ENCODE data around the gene SCP2.

SCP2 gene

GRCh38 chr1:52916241-52916975 is 10.7 kb upstream of the SCP2 start:
- H3K27ac ChIP-seq (ENCODE audit: low read length): no peak overlapping the region
- no peak overlapping the region for H3K4me3 ChIP-seq (ENCODE audit: low read length in 2 of 2)
- H3K27me3 ChIP-seq (ENCODE audit: control insufficient read depth in 1 of 2, insufficient read depth in 2 of 2, low read length in 2 of 2): no peaks in the 10 kb centered on the region
- H3K9ac ChIP-seq (ENCODE audit: low read length in 2 of 2): no peak overlapping the region
- H3K9me3 ChIP-seq (ENCODE audit: control insufficient read depth in 2 of 2, low read length in 2 of 2): no peaks in the 10 kb centered on the region
- H3K4me1 ChIP-seq (ENCODE audit: control insufficient read depth, insufficient read depth, low read length): peaks cover 24% of the 10 kb centered on the region
- peaks cover 0 to under 1% of the 10 kb centered on the region in 2 donors for H3K36me3 ChIP-seq (ENCODE audit: control insufficient read depth in 2 of 2, insufficient read depth in 2 of 2, low read length in 2 of 2)

- no peaks in the 10 kb centered on the region for H3K9me3 ChIP-seq (ENCODE audit: control insufficient read depth in 2 of 2, low read length in 2 of 2)
- H3K27ac ChIP-seq (ENCODE audit: low read length): no peak overlapping the region
- H3K27me3 ChIP-seq (ENCODE audit: control insufficient read depth in 1 of 2, insufficient read depth in 2 of 2, low read length in 2 of 2): no peaks in the 10 kb centered on the region
- peak overlapping the region in 1 of 2 donors; percentile 21 for H3K9ac ChIP-seq (ENCODE audit: low read length in 2 of 2)
- no peaks in the 10 kb centered on the region for H3K36me3 ChIP-seq (ENCODE audit: control insufficient read depth in 2 of 2, insufficient read depth in 2 of 2, low read length in 2 of 2)
- peaks cover 28% of the 10 kb centered on the region for H3K4me1 ChIP-seq (ENCODE audit: control insufficient read depth, insufficient read depth, low read length)
- no peak overlapping the region for H3K4me3 ChIP-seq (ENCODE audit: low read length in 2 of 2)
These were observed 9.9 kb upstream of the SCP2 start for GRCh38 chr1:52917156-52917555.

GRCh38 chr1:52917581-52917980 is 9.5 kb upstream of the SCP2 start:
- no peak overlapping the region for H3K4me3 ChIP-seq (ENCODE audit: low read length in 2 of 2)
- no peaks in the 10 kb centered on the region for H3K9me3 ChIP-seq (ENCODE audit: control insufficient read depth in 2 of 2, low read length in 2 of 2)
- H3K9ac ChIP-seq (ENCODE audit: low read length in 2 of 2): peak overlapping the region in 1 of 2 donors; percentile 21
- H3K27ac ChIP-seq (ENCODE audit: low read length): no peak overlapping the region
- H3K36me3 ChIP-seq (ENCODE audit: control insufficient read depth in 2 of 2, insufficient read depth in 2 of 2, low read length in 2 of 2): no peaks in the 10 kb centered on the region
- peaks cover 28% of the 10 kb centered on the region for H3K4me1 ChIP-seq (ENCODE audit: control insufficient read depth, insufficient read depth, low read length)
- H3K27me3 ChIP-seq (ENCODE audit: control insufficient read depth in 1 of 2, insufficient read depth in 2 of 2, low read length in 2 of 2): no peaks in the 10 kb centered on the region

- H3K4me3 ChIP-seq (ENCODE audit: low read length in 2 of 2): no peak overlapping the region
- H3K36me3 ChIP-seq (ENCODE audit: control insufficient read depth in 2 of 2, insufficient read depth in 2 of 2, low read length in 2 of 2): no peaks in the 10 kb centered on the region
- no peaks in the 10 kb centered on the region for H3K27me3 ChIP-seq (ENCODE audit: control insufficient read depth in 1 of 2, insufficient read depth in 2 of 2, low read length in 2 of 2)
- H3K4me1 ChIP-seq (ENCODE audit: control insufficient read depth, insufficient read depth, low read length): peaks cover 28% of the 10 kb centered on the region
- H3K9me3 ChIP-seq (ENCODE audit: control insufficient read depth in 2 of 2, low read length in 2 of 2): no peaks in the 10 kb centered on the region
- no peak overlapping the region for H3K27ac ChIP-seq (ENCODE audit: low read length)
- no peak overlapping the region for H3K9ac ChIP-seq (ENCODE audit: low read length in 2 of 2)
These were observed 8.9 kb upstream of the SCP2 start for GRCh38 chr1:52918201-52918600.

GRCh38 chr1:52919051-52919722 is 7.9 kb upstream of the SCP2 start:
- Histone ChIP-seq H3K4me3 (ENCODE audit: low read length in 2 of 2) (no peak overlapping the region), H3K36me3 (ENCODE audit: control insufficient read depth in 2 of 2, insufficient read depth in 2 of 2, low read length in 2 of 2) (no peaks in the 10 kb centered on the region), H3K4me1 (ENCODE audit: control insufficient read depth, insufficient read depth, low read length) (peaks cover 27% of the 10 kb centered on the region), H3K27ac (ENCODE audit: low read length) (peak overlapping the region; percentile 37), H3K9ac (ENCODE audit: low read length in 2 of 2) (no peak overlapping the region), H3K9me3 (ENCODE audit: control insufficient read depth in 2 of 2, low read length in 2 of 2) (no peaks in the 10 kb centered on the region), H3K27me3 (ENCODE audit: control insufficient read depth in 1 of 2, insufficient read depth in 2 of 2, low read length in 2 of 2) (no peaks in the 10 kb centered on the region)

- H3K27ac ChIP-seq (ENCODE audit: low read length): peak overlapping the region; percentile 83
- H3K36me3 ChIP-seq (ENCODE audit: control insufficient read depth in 2 of 2, insufficient read depth in 2 of 2, low read length in 2 of 2): no peaks in the 10 kb centered on the region
- peak overlapping the region in 1 of 2 donors; percentile 87 for H3K4me3 ChIP-seq (ENCODE audit: low read length in 2 of 2)
- H3K4me1 ChIP-seq (ENCODE audit: control insufficient read depth, insufficient read depth, low read length): peaks cover 20% of the 10 kb centered on the region
- no peak overlapping the region for H3K9ac ChIP-seq (ENCODE audit: low read length in 2 of 2)
- H3K9me3 ChIP-seq (ENCODE audit: control insufficient read depth in 2 of 2, low read length in 2 of 2): no peaks in the 10 kb centered on the region
- H3K27me3 ChIP-seq (ENCODE audit: control insufficient read depth in 1 of 2, insufficient read depth in 2 of 2, low read length in 2 of 2): no peaks in the 10 kb centered on the region
These were observed 7.2 kb upstream of the SCP2 start for GRCh38 chr1:52919723-52920483.

- H3K4me3 ChIP-seq (ENCODE audit: low read length in 2 of 2): peak overlapping the region; percentile 78 to 87
- H3K4me1 ChIP-seq (ENCODE audit: control insufficient read depth, insufficient read depth, low read length): peaks cover 15% of the 10 kb centered on the region
- H3K36me3 ChIP-seq (ENCODE audit: control insufficient read depth in 2 of 2, insufficient read depth in 2 of 2, low read length in 2 of 2): no peaks in the 10 kb centered on the region
- no peaks in the 10 kb centered on the region for H3K9me3 ChIP-seq (ENCODE audit: control insufficient read depth in 2 of 2, low read length in 2 of 2)
- peak overlapping the region; percentile 83 for H3K27ac ChIP-seq (ENCODE audit: low read length)
- H3K9ac ChIP-seq (ENCODE audit: low read length in 2 of 2): peak overlapping the region; percentile 79 to 81
- no peaks in the 10 kb centered on the region for H3K27me3 ChIP-seq (ENCODE audit: control insufficient read depth in 1 of 2, insufficient read depth in 2 of 2, low read length in 2 of 2)
These were observed 6.2 kb upstream of the SCP2 start for GRCh38 chr1:52920791-52921291.

- Histone ChIP-seq H3K27ac (ENCODE audit: low read length) (no peak overlapping the region), H3K4me3 (ENCODE audit: low read length in 2 of 2) (peak overlapping the region in 1 of 2 donors; percentile 41), H3K9ac (ENCODE audit: low read length in 2 of 2) (no peak overlapping the region)
These were observed 1.5 kb upstream of the SCP2 start for GRCh38 chr1:52925571-52926005.

GRCh38 chr1:52926864-52927211 is 238 bp upstream of the SCP2 start:
- Histone ChIP-seq H3K9me3 (ENCODE audit: control insufficient read depth in 2 of 2, low read length in 2 of 2) (no peaks in the 10 kb centered on the region), H3K4me3 (ENCODE audit: low read length in 2 of 2) (peak overlapping the region; percentile 89 to 91), H3K36me3 (ENCODE audit: control insufficient read depth in 2 of 2, insufficient read depth in 2 of 2, low read length in 2 of 2) (no peaks in the 10 kb centered on the region), H3K27me3 (ENCODE audit: control insufficient read depth in 1 of 2, insufficient read depth in 2 of 2, low read length in 2 of 2) (no peaks in the 10 kb centered on the region), H3K4me1 (ENCODE audit: control insufficient read depth, insufficient read depth, low read length) (peaks cover 21% of the 10 kb centered on the region), H3K9ac (ENCODE audit: low read length in 2 of 2) (peak overlapping the region; percentile 82 to 85), H3K27ac (ENCODE audit: low read length) (peak overlapping the region; percentile 75)

More at GRCh38 chr1:52925571-52926005, 1.5 kb upstream of the SCP2 start:
- H3K9me3 ChIP-seq (ENCODE audit: control insufficient read depth in 2 of 2, low read length in 2 of 2): no peaks in the 10 kb centered on the region
- no peaks in the 10 kb centered on the region for H3K36me3 ChIP-seq (ENCODE audit: control insufficient read depth in 2 of 2, insufficient read depth in 2 of 2, low read length in 2 of 2)
- H3K27me3 ChIP-seq (ENCODE audit: control insufficient read depth in 1 of 2, insufficient read depth in 2 of 2, low read length in 2 of 2): no peaks in the 10 kb centered on the region
- H3K4me1 ChIP-seq (ENCODE audit: control insufficient read depth, insufficient read depth, low read length): peaks cover 27% of the 10 kb centered on the region

- H3K9me3 ChIP-seq (ENCODE audit: control insufficient read depth in 2 of 2, low read length in 2 of 2): no peaks in the 10 kb centered on the region
- no peaks in the 10 kb centered on the region for H3K36me3 ChIP-seq (ENCODE audit: control insufficient read depth in 2 of 2, insufficient read depth in 2 of 2, low read length in 2 of 2)
- H3K27me3 ChIP-seq (ENCODE audit: control insufficient read depth in 1 of 2, insufficient read depth in 2 of 2, low read length in 2 of 2): no peaks in the 10 kb centered on the region
- H3K4me1 ChIP-seq (ENCODE audit: control insufficient read depth, insufficient read depth, low read length): peaks cover 21% of the 10 kb centered on the region
- peak overlapping the region; percentile 75 for H3K27ac ChIP-seq (ENCODE audit: low read length)
- peak overlapping the region; percentile 82 to 91 for H3K9ac ChIP-seq (ENCODE audit: low read length in 2 of 2)
- peak overlapping the region; percentile 89 to 91 for H3K4me3 ChIP-seq (ENCODE audit: low read length in 2 of 2)
These were observed 934 bp downstream of the SCP2 start for GRCh38 chr1:52928015-52928404.

Measured in stomach smooth muscle (tissue), 2 donors.